WTC11 (cell line): ENCODE measurements around the gene DCAF11. TPM values are rescaled to one million over a fixed set of nuclear protein-coding genes. Genes with fewer than 3 reads are reported as not detected.

Experiments
- ATAC-seq: fragments of 200-7000 bp; cut with Tn5 transposase; 2 replicates; pipeline ENCODE4 v1.10.0; 2021; ENCODE audit warnings: mild to moderate bottlenecking, moderate library complexity
- CTCF ChIA-PET: fragments of 300-600 bp; sonication (Branson Sonifier 250); formaldehyde crosslinking; loops from one replicate; lab custom pipeline; 2021; ENCODE audit warnings: antibody characterized with exemption; lab: Charles Lee
- POLR2A ChIA-PET: fragments of 350-600 bp; sonication (Branson Sonifier 250); formaldehyde crosslinking; loops from one replicate; lab custom pipeline; 2021; ENCODE audit warnings: antibody characterized with exemption; lab: Charles Lee
- DNase-seq: peaks from one replicate; pipeline ENCODE4 v3.0.0; 2021; ENCODE audit warnings: low spot score
- H3K27ac Mint-ChIP-seq: 2 replicates; pipeline ENCODE4 v1.8.0; 2021; ENCODE audit warnings: mixed read lengths
- H3K27me3 Mint-ChIP-seq: 2 replicates; pipeline ENCODE4 v1.8.0; 2021; ENCODE audit warnings: low read depth, mild to moderate bottlenecking, moderate library complexity, mixed read lengths
- H3K36me3 Mint-ChIP-seq: 2 replicates; pipeline ENCODE4 v1.8.0; 2021; ENCODE audit warnings: mixed read lengths
- H3K4me1 Mint-ChIP-seq: 2 replicates; pipeline ENCODE4 v1.8.0; 2022; ENCODE audit warnings: mixed read lengths
- H3K4me3 Mint-ChIP-seq: 2 replicates; pipeline ENCODE4 v1.8.0; 2021; ENCODE audit warnings: mild to moderate bottlenecking, moderate library complexity, mixed read lengths
- H3K9me3 Mint-ChIP-seq: 2 replicates; pipeline ENCODE4 v1.8.0; 2021; ENCODE audit warnings: mixed read lengths
- FOXK1 ChIP-seq: sonication (generic); formaldehyde crosslinking; IDR thresholded peaks from 2 replicates; pipeline ENCODE4 v1.8.0; 2022; ENCODE audit warnings: mild to moderate bottlenecking, moderate library complexity, missing genetic modification reagents
- IRF2 ChIP-seq: sonication (generic); formaldehyde crosslinking; IDR thresholded peaks from 2 replicates; pipeline ENCODE4 v1.8.0; 2022; ENCODE audit warnings: low read depth, missing genetic modification reagents, borderline replicate concordance
- NR2C2 ChIP-seq: sonication (generic); formaldehyde crosslinking; IDR thresholded peaks from 2 replicates; pipeline ENCODE4 v1.8.0; 2022; ENCODE audit warnings: mild to moderate bottlenecking, missing genetic modification reagents
- OVOL2 ChIP-seq: fragments of 250-450 bp; sonication (Bioruptor Pico); IDR thresholded peaks from 2 replicates; pipeline ENCODE4 v1.9.0; 2021; ENCODE audit warnings: mild to moderate bottlenecking, borderline replicate concordance
- PRRX2 ChIP-seq: fragments of 250-450 bp; sonication (Bioruptor Pico); IDR thresholded peaks from 2 replicates; pipeline ENCODE4 v1.8.0; 2021; ENCODE audit warnings: mild to moderate bottlenecking
- SMAD3 ChIP-seq: sonication (generic); formaldehyde crosslinking; IDR thresholded peaks from 2 replicates; pipeline ENCODE4 v1.8.0; 2022; ENCODE audit warnings: missing genetic modification reagents, mild to moderate bottlenecking, borderline replicate concordance
- STAT6 ChIP-seq: sonication (generic); formaldehyde crosslinking; conservative IDR thresholded peaks from 2 replicates; pipeline ENCODE4 v1.8.1; 2023; ENCODE audit warnings: mild to moderate bottlenecking, low read depth, missing genetic modification reagents, moderate library complexity
- TCF7 ChIP-seq: sonication (generic); formaldehyde crosslinking; IDR thresholded peaks from 2 replicates; pipeline ENCODE4 v1.8.0; 2022; ENCODE audit warnings: mild to moderate bottlenecking, low read depth, missing genetic modification reagents, moderate library complexity
- TEAD4 ChIP-seq: sonication (generic); formaldehyde crosslinking; IDR thresholded peaks from 2 replicates; pipeline ENCODE4 v1.8.0; 2022; ENCODE audit warnings: mild to moderate bottlenecking, missing genetic modification reagents
- TP53 ChIP-seq: sonication (generic); formaldehyde crosslinking; IDR thresholded peaks from 2 replicates; pipeline ENCODE4 v1.8.1; 2023; ENCODE audit warnings: mild to moderate bottlenecking, missing genetic modification reagents
- ZBTB43 ChIP-seq: sonication (generic); formaldehyde crosslinking; IDR thresholded peaks from 2 replicates; pipeline ENCODE4 v1.8.1; 2023; ENCODE audit warnings: mild to moderate bottlenecking, missing genetic modification reagents
- ZNF219 ChIP-seq: sonication (generic); formaldehyde crosslinking; IDR thresholded peaks from 2 replicates; pipeline ENCODE4 v1.8.0; 2023; ENCODE audit warnings: missing genetic modification reagents, mild to moderate bottlenecking, borderline replicate concordance
- ZNF317 ChIP-seq: sonication (generic); formaldehyde crosslinking; IDR thresholded peaks from 2 replicates; pipeline ENCODE4 v1.8.1; 2023; ENCODE audit warnings: low read depth, mild to moderate bottlenecking, moderate library complexity, missing genetic modification reagents, borderline replicate concordance
- ZNF396 ChIP-seq: fragments of 250-450 bp; sonication (Bioruptor Pico); IDR thresholded peaks from 2 replicates; pipeline ENCODE4 v1.8.0; 2021; ENCODE audit warnings: mild to moderate bottlenecking, moderate library complexity, borderline replicate concordance
- ZNF416 ChIP-seq: fragments of 250-450 bp; sonication (Bioruptor Pico); IDR thresholded peaks from 2 replicates; pipeline ENCODE4 v1.9.0; 2021; ENCODE audit warnings: mild to moderate bottlenecking, inconsistent platforms
- total RNA-seq: library from RNA; stranded (reverse); gene quantifications from 3 replicates; pipeline ENCODE4 v1.2.3, GENCODE V29; 2021
- TF ChIP-seq, protein P1 (sequence below): sonication (generic); formaldehyde crosslinking; IDR thresholded peaks from 2 replicates; pipeline ENCODE4 v1.8.0; 2022; ENCODE audit warnings: missing genetic modification reagents
- TF ChIP-seq, protein P2 (sequence below): sonication (generic); formaldehyde crosslinking; conservative IDR thresholded peaks from 2 replicates; pipeline ENCODE4 v1.8.1; 2022; ENCODE audit warnings: mild to moderate bottlenecking, missing genetic modification reagents
- TF ChIP-seq, protein P3 (sequence below): sonication (generic); formaldehyde crosslinking; IDR thresholded peaks from 2 replicates; pipeline ENCODE4 v1.8.0; 2022; ENCODE audit warnings: mild to moderate bottlenecking, missing genetic modification reagents
- TF ChIP-seq, protein P4 (sequence below): fragments of 250-450 bp; sonication (Bioruptor Pico); IDR thresholded peaks from 2 replicates; pipeline ENCODE4 v1.8.0; 2021; ENCODE audit warnings: mild to moderate bottlenecking
- TF ChIP-seq, protein P5 (sequence below): sonication (generic); formaldehyde crosslinking; IDR thresholded peaks from 2 replicates; pipeline ENCODE4 v1.8.1; 2023; ENCODE audit warnings: mild to moderate bottlenecking, moderate library complexity, missing genetic modification reagents

The DCAF11 gene
- total RNA-seq, 1 experiment from 2014 or later = 73.6 TPM

DNA sequence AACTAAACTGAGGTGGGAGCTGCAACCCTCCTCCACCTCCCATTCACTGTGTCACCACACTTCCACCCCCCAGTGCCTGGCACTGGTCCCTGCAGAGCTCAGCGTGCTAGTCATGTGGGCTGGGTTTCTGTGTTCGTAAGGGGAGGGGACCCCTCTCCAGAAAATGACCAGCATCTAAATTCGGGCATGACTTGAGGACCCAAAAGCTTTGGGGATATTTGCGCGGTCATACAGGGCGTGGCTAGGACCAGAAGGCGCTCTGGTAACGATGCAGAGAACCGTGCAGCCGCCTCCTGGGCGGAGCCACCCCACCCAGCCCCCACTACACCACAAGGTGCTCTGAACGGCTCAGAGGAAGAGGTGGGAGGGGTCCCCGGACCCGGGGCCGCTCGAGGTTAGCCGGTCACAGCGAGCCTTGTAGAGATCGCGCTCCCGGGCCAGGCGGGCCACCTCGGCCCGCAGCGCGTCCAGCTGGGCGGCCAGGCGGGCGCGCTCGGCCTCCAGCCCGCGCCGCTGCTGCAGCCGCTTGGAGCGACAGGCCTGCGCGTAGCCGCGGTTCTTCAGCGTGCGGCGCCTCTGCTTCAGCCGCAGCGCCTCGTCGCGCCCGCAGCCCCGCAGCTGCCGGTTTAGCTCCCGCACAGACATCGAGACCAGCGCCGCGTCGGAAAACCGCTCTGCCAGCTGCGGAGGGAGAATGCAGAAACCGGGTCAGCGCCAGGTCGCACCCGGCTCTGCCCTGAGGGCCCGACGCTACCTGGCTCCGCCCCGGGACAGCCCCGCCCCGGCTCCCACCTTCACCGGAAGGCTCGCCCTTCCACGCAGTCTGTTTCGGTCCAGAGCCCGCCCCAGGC lies 33.5 kb upstream of the DCAF11 start (continued):
- TF ChIP-seq, protein P1, sequence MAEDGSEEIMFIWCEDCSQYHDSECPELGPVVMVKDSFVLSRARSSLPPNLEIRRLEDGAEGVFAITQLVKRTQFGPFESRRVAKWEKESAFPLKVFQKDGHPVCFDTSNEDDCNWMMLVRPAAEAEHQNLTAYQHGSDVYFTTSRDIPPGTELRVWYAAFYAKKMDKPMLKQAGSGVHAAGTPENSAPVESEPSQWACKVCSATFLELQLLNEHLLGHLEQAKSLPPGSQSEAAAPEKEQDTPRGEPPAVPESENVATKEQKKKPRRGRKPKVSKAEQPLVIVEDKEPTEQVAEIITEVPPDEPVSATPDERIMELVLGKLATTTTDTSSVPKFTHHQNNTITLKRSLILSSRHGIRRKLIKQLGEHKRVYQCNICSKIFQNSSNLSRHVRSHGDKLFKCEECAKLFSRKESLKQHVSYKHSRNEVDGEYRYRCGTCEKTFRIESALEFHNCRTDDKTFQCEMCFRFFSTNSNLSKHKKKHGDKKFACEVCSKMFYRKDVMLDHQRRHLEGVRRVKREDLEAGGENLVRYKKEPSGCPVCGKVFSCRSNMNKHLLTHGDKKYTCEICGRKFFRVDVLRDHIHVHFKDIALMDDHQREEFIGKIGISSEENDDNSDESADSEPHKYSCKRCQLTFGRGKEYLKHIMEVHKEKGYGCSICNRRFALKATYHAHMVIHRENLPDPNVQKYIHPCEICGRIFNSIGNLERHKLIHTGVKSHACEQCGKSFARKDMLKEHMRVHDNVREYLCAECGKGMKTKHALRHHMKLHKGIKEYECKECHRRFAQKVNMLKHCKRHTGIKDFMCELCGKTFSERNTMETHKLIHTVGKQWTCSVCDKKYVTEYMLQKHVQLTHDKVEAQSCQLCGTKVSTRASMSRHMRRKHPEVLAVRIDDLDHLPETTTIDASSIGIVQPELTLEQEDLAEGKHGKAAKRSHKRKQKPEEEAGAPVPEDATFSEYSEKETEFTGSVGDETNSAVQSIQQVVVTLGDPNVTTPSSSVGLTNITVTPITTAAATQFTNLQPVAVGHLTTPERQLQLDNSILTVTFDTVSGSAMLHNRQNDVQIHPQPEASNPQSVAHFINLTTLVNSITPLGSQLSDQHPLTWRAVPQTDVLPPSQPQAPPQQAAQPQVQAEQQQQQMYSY = peak; percentile 75
- 0 out of 2 replicates have a peak, but pooled peaks have one; percentile 40 for TF ChIP-seq ZBTB43

GRCh38 chr14:24081739-24082211 lies 32.8 kb upstream of the DCAF11 start:
- H3K27ac Mint-ChIP-seq = no peak overlapping the region; the same call in 1 of the 2 replicates
- DNase-seq (no peak), ATAC-seq (peak; percentile 7)
- H3K27me3 Mint-ChIP-seq = peaks cover 26% of the 10 kb centered on the region
- H3K4me1 Mint-ChIP-seq = peaks cover 27% of the 10 kb centered on the region
- no peaks in the 10 kb centered on the region for H3K9me3 Mint-ChIP-seq
- POLR2A ChIA-PET = interaction anchor here (0.6 to 4.4 kb wide), 7 partner anchors 9 to 614 kb away, joined by 3 to 67 read pairs (median 6); partner anchors contain the start of genes DCAF11, NRL, PCK2 and PSME2
- H3K36me3 Mint-ChIP-seq = no peaks in the 10 kb centered on the region
- no peak for TF ChIP-seq IRF2 (CRISPR knock-in tag)
- TF ChIP-seq TP53 (CRISPR knock-in tag) = no peak
- no peak for TF ChIP-seq OVOL2 (CRISPR knock-in tag)
- no peak for TF ChIP-seq ZNF396 (CRISPR knock-in tag)
- TF ChIP-seq STAT6 (CRISPR knock-in tag) = no peak
- TF ChIP-seq ZNF416 (CRISPR knock-in tag) = no peak
- TF ChIP-seq, protein P2, sequence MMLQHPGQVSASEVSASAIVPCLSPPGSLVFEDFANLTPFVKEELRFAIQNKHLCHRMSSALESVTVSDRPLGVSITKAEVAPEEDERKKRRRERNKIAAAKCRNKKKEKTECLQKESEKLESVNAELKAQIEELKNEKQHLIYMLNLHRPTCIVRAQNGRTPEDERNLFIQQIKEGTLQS (CRISPR knock-in tag) = no peak
- TF ChIP-seq, protein P3, sequence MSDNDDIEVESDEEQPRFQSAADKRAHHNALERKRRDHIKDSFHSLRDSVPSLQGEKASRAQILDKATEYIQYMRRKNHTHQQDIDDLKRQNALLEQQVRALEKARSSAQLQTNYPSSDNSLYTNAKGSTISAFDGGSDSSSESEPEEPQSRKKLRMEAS (CRISPR knock-in tag) = no peak
- TF ChIP-seq TEAD4 = no peak
- TF ChIP-seq, protein P4, sequence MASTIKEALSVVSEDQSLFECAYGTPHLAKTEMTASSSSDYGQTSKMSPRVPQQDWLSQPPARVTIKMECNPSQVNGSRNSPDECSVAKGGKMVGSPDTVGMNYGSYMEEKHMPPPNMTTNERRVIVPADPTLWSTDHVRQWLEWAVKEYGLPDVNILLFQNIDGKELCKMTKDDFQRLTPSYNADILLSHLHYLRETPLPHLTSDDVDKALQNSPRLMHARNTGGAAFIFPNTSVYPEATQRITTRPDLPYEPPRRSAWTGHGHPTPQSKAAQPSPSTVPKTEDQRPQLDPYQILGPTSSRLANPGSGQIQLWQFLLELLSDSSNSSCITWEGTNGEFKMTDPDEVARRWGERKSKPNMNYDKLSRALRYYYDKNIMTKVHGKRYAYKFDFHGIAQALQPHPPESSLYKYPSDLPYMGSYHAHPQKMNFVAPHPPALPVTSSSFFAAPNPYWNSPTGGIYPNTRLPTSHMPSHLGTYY (CRISPR knock-in tag) = no peak
- no peak for TF ChIP-seq TCF7
- TF ChIP-seq PRRX2 = no peak
- no peak for TF ChIP-seq NR2C2 (CRISPR knock-in tag)
- TF ChIP-seq, protein P5, sequence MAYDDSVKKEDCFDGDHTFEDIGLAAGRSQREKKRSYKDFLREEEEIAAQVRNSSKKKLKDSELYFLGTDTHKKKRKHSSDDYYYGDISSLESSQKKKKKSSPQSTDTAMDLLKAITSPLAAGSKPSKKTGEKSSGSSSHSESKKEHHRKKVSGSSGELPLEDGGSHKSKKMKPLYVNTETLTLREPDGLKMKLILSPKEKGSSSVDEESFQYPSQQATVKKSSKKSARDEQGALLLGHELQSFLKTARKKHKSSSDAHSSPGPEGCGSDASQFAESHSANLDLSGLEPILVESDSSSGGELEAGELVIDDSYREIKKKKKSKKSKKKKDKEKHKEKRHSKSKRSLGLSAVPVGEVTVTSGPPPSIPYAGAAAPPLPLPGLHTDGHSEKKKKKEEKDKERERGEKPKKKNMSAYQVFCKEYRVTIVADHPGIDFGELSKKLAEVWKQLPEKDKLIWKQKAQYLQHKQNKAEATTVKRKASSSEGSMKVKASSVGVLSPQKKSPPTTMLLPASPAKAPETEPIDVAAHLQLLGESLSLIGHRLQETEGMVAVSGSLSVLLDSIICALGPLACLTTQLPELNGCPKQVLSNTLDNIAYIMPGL (CRISPR knock-in tag) = no peak
- no peak for TF ChIP-seq SMAD3
- TF ChIP-seq ZNF317 = no peak
- no peak for TF ChIP-seq FOXK1 (CRISPR knock-in tag)
- no peak for TF ChIP-seq ZNF219
- CTCF ChIA-PET = interaction anchor here (0.6 to 5.2 kb wide), 14 partner anchors 7 to 527 kb away, joined by 3 to 101 read pairs (median 8); partner anchors contain the start of genes CARMIL3, DCAF11, IRF9 and NRL
- peak overlapping the region; percentile 79 for H3K4me3 Mint-ChIP-seq
